K562 (cell line): Measurements from ENCODE around the gene GABRE. TPM values are rescaled to one million over a fixed set of nuclear protein-coding genes. Genes with fewer than 3 reads are reported as not detected.

Source experiments
- ATAC-seq: fragments of 200-7000 bp; cut with Tn5 transposase; 3 replicates; pipeline ENCODE4 v1.9.1; 2020; ENCODE audit warnings: moderate library complexity
- BruUV-seq: library from RNA; stranded (reverse); fragments of 400-500 nt; replicated peaks from 2 replicates; lab custom pipeline; 2021; lab: Mats Ljungman, UMichigan
- CTCF ChIA-PET: fragments of 300-600 bp; formaldehyde crosslinking; extraction: SDS; loops from one replicate; lab custom pipeline; 2021; ENCODE audit warnings: low intra/inter-chr PET ratio; lab: Yijun Ruan, JAX
- POLR2A ChIA-PET: fragments of 300-600, 350-650 bp; sonication (Branson Sonifier 250); formaldehyde crosslinking; extraction: SDS; loops from one replicate; lab custom pipeline; 2021; ENCODE audit warnings: antibody characterized with exemption, inconsistent platforms; lab: Yijun Ruan, JAX
- DNase-seq, 4 experiments: peaks; one replicate each; pipeline versions ENCODE4 v3.0.0 to v3.0.0-alpha.2; 2011 to 2018; ENCODE audit warnings: low spot score in 3 of 4, mixed read lengths in 3 of 4; ENCODE audit errors: extremely low read depth in 1 of 4
- FAIRE-seq: peaks from 2 replicates; lab custom pipeline; 2011; peaks lifted over from hg19 to GRCh38; lab: Jason Lieb, UNC
- H2AFZ ChIP-seq: 2 replicates; pipeline ENCODE4 v1.6.0; 2011; ENCODE audit warnings: low read depth, low read length, control low read depth, inconsistent platforms
- H3K27ac ChIP-seq: fragments of 200-600 bp; 3 replicates; pipeline ENCODE4 v1.8.0; 2011; ENCODE audit warnings: low read depth, mild to moderate bottlenecking, control low read depth, inconsistent platforms, low read length, moderate library complexity, mixed read lengths; ENCODE audit errors: extremely low read depth
- H3K27me3 ChIP-seq, 2 experiments: fragments of 300-600 bp in 1 of 2; 2 replicates in 1 of 2; 3 replicates in 1 of 2; pipeline versions ENCODE4 v1.6.0 to v1.8.0; 2011; ENCODE audit warnings: inconsistent platforms in 2 of 2, low read length in 2 of 2, mild to moderate bottlenecking in 1 of 2, mixed read lengths in 1 of 2, moderate library complexity in 1 of 2; ENCODE audit not compliant: control insufficient read depth in 2 of 2, insufficient read depth in 2 of 2
- H3K36me3 ChIP-seq: fragments of 300-600 bp; 3 replicates; pipeline ENCODE4 v1.8.0; 2011; ENCODE audit warnings: mild to moderate bottlenecking, low read length, inconsistent platforms; ENCODE audit not compliant: control insufficient read depth, insufficient read depth
- H3K4me1 ChIP-seq, 2 experiments: fragments of 200-600 bp in 1 of 2; replicated peaks in 1 of 2; 2 replicates in 1 of 2; 3 replicates in 1 of 2; pipeline versions ENCODE4 v1.5.1 to v1.8.0; 2011; ENCODE audit warnings: inconsistent platforms in 2 of 2, low read length in 2 of 2, mild to moderate bottlenecking in 1 of 2, mixed read lengths in 1 of 2, moderate library complexity in 1 of 2; ENCODE audit not compliant: control insufficient read depth in 2 of 2, insufficient read depth in 2 of 2
- H3K4me2 ChIP-seq: 2 replicates; pipeline ENCODE4 v1.6.1; 2011; ENCODE audit warnings: low read length, control low read depth, inconsistent platforms, mixed read lengths; ENCODE audit not compliant: insufficient read depth
- H3K4me3 ChIP-seq: fragments of 200-600 bp; sonication (generic), shearing (Covaris generic); 2 replicates; pipeline ENCODE4 v1.5.1; 2016; ENCODE audit warnings: control low read depth, inconsistent platforms
- H3K79me2 ChIP-seq: fragments of 200-600 bp; 3 replicates; pipeline ENCODE4 v1.8.0; 2011; ENCODE audit warnings: low read length, inconsistent platforms; ENCODE audit not compliant: control insufficient read depth, insufficient read depth
- H3K9ac ChIP-seq, 2 experiments: 2 replicates each; pipeline versions ENCODE4 v1.6.0 to v1.6.1; 2011; ENCODE audit warnings: low read depth in 2 of 2, low read length in 2 of 2, control low read depth in 1 of 2, inconsistent platforms in 1 of 2, mild to moderate bottlenecking in 1 of 2, mixed read lengths in 1 of 2; ENCODE audit not compliant: insufficient read depth in 1 of 2
- H3K9me1 ChIP-seq: one replicate; pipeline ENCODE4 v1.6.0; 2011; ENCODE audit warnings: inconsistent platforms, mild to moderate bottlenecking, low read length, moderate library complexity; ENCODE audit not compliant: control insufficient read depth, insufficient read depth
- H3K9me3 ChIP-seq: replicated peaks from 2 replicates; pipeline ENCODE4 v1.5.1; 2011; ENCODE audit warnings: low read depth, low read length, inconsistent platforms; ENCODE audit not compliant: control insufficient read depth, insufficient read depth
- H4K20me1 ChIP-seq: replicated peaks from 2 replicates; pipeline ENCODE4 v1.6.1; 2011; ENCODE audit warnings: low read length, inconsistent platforms, mixed read lengths; ENCODE audit not compliant: control insufficient read depth, insufficient read depth
- FOXP4 ChIP-seq: sonication (generic); formaldehyde crosslinking; IDR thresholded peaks from 2 replicates; pipeline ENCODE4 v1.8.0; 2022; ENCODE audit warnings: mild to moderate bottlenecking, missing genetic modification reagents, borderline replicate concordance
- HNRNPL ChIP-seq: fragments of 200-400 bp; formaldehyde crosslinking; IDR thresholded peaks from 2 replicates; pipeline ENCODE4 v1.6.1; 2017; ENCODE audit warnings: low read depth, mild to moderate bottlenecking, low read length
- IRF2 ChIP-seq: sonication (generic); formaldehyde crosslinking; IDR thresholded peaks from 2 replicates; pipeline ENCODE4 v1.8.1; 2022; ENCODE audit warnings: mild to moderate bottlenecking, missing genetic modification reagents
- NFE2 ChIP-seq: IDR thresholded peaks from 2 replicates; pipeline ENCODE4 v1.6.1; 2014; ENCODE audit warnings: antibody characterized with exemption, low read depth
- NFIC ChIP-seq: fragments of 450-650 bp; IDR thresholded peaks from 2 replicates; pipeline ENCODE4 v1.6.1; 2017; ENCODE audit warnings: mild to moderate bottlenecking, inconsistent platforms
- NFIX ChIP-seq: fragments of 250-450 bp; sonication (Bioruptor Pico); IDR thresholded peaks from 2 replicates; pipeline ENCODE4 v1.4.0; 2020; ENCODE audit warnings: low read depth, mild to moderate bottlenecking, moderate library complexity
- POLR2G ChIP-seq: fragments of 200-400 bp; formaldehyde crosslinking; IDR thresholded peaks from 2 replicates; pipeline ENCODE4 v1.6.1; 2017; ENCODE audit warnings: low read depth, mild to moderate bottlenecking, antibody characterized with exemption, low read length, moderate library complexity
- SIN3A ChIP-seq, 2 experiments: fragments of 150-350 bp in 1 of 2; IDR thresholded peaks; 2 replicates each; pipeline ENCODE4 v1.6.1; 2011 to 2016; ENCODE audit warnings: borderline replicate concordance in 2 of 2, low read depth in 2 of 2, low read length in 2 of 2, mild to moderate bottlenecking in 2 of 2, moderate library complexity in 2 of 2; ENCODE audit not compliant: control insufficient read depth in 1 of 2
- ZNF184 ChIP-seq: sonication (generic); formaldehyde crosslinking; IDR thresholded peaks from 2 replicates; pipeline ENCODE4 v1.5.0; 2020; ENCODE audit warnings: missing genetic modification reagents
- ZNF224 ChIP-seq: sonication (generic); formaldehyde crosslinking; IDR thresholded peaks from 2 replicates; pipeline ENCODE4 v1.8.0; 2022; ENCODE audit warnings: mild to moderate bottlenecking, missing genetic modification reagents
- ZNF239 ChIP-seq: fragments of 250-450 bp; sonication (Bioruptor Pico); IDR thresholded peaks from 2 replicates; pipeline ENCODE4 v1.4.0; 2020; ENCODE audit warnings: mild to moderate bottlenecking
- ZNF431 ChIP-seq: sonication (generic); formaldehyde crosslinking; IDR thresholded peaks from 2 replicates; pipeline ENCODE4 v1.8.0; 2022; ENCODE audit warnings: mild to moderate bottlenecking, missing genetic modification reagents
- ZNF589 ChIP-seq: fragments of 200-800 bp; sonication (Bioruptor generic); IDR thresholded peaks from 2 replicates; pipeline ENCODE4 v1.6.1; 2016; ENCODE audit warnings: low read depth, missing genetic modification characterization, missing compliant biosample characterization
- WGBS: fragments of 100-300 bp; shearing (Covaris generic); methylation state at CpG from one replicate; pipeline ENCODE4 v1.1.6; 2016; ENCODE audit warnings: low coverage, mixed read lengths; ENCODE audit not compliant: insufficient coverage; ENCODE audit errors: missing lambda C conversion rate; 5-methylcytosine and 5-hydroxymethylcytosine counted together
- in situ Hi-C: fragments of 300-500 bp; cut with MboI; formaldehyde crosslinking; loops from 4 replicates; pipeline ENCODE4 v1.15.0; 2018; ENCODE audit warnings: inconsistent platforms, mixed read lengths
- intact Hi-C: fragments of 100-400 bp; cut with micrococcal nuclease; formaldehyde crosslinking; loops from 2 replicates; pipeline ENCODE4 v1.14.2; 2022
- polyA plus RNA-seq, 8 experiments: library from polyadenylated mRNA; depleted of rRNA in 4 of 8; stranded (reverse) in 5 of 8; unstranded in 3 of 8; fragments of >200 nt; fragmentation: Nextera tagmentation in 2 of 8; fragmentation: Illumina TruSeq in 1 of 8; extraction: Ambion mirVana in 2 of 8; extraction: Trizol in 1 of 8; gene quantifications; 2 replicates each; pipeline versions ENCODE4 v1.2.1 to v1.2.3, GENCODE V29; 2011 to 2014; ENCODE audit warnings: inconsistent platforms in 1 of 8, missing spikeins in 1 of 8
- total RNA-seq, 7 experiments: library from RNA; depleted of rRNA in 6 of 7; stranded (reverse); fragments of >200 nt in 6 of 7; fragmentation: Illumina TruSeq in 2 of 7; extraction: Trizol in 2 of 7; gene quantifications; 2 replicates each; pipeline versions ENCODE4 v1.2.1 to v1.2.3, GENCODE V29; 2011 to 2021; ENCODE audit warnings: low replicate concordance in 1 of 7

Gene GABRE
- total and polyA plus RNA-seq, 9 of the 15 experiments (the other 6 are each of a cell fraction or from before 2014, with no cell fraction given): 23.1 to 456 (median 148) TPM

- Histone ChIP-seq H3K79me2 (peaks cover 55% of the 10 kb centered on the region), H2AFZ (peak overlapping the region; percentile 59; the same call in 1 of the 2 replicates), H3K9ac (peak overlapping the region in 1 of 2 experiments; percentile 20; a peak in 1 of 4 replicates), H3K4me1 (peaks cover 16 to 27% of the 10 kb centered on the region in 2 experiments; a peak in 4 of 5 replicates), H3K27ac (no peak overlapping the region; the same call in 2 of the 3 replicates), H3K4me3 (peak overlapping the region; percentile 93), H3K4me2 (peak overlapping the region; percentile 87), H3K9me3 (no peaks in the 10 kb centered on the region), H3K9me1 (peaks cover 2% of the 10 kb centered on the region), H4K20me1 (peaks cover 9% of the 10 kb centered on the region), H3K36me3 (peaks cover 7% of the 10 kb centered on the region; the same call in 2 of the 3 replicates), H3K27me3 (no peaks in the 10 kb centered on the region)
- in situ Hi-C loops: no loop called here
- no TSS peak for BruUV-seq
- DNase-seq: no peak
- CTCF ChIA-PET: no interaction called here
- no peak for ATAC-seq
- POLR2A ChIA-PET: interaction anchor here (0.6 to 1.2 kb wide), 7 partner anchors 9 to 68 kb away, joined by 3 to 5 read pairs (median 3); no protein-coding TSS in a partner anchor
- intact Hi-C loops: loop anchor here (5.0 to 10.0 kb wide), 4 partner anchors 60 to 200 kb away; no protein-coding TSS in a partner anchor
- no peak for FAIRE-seq
- WGBS: 6% methylated on average over 3 of the region's 5 CpGs
- TF ChIP-seq FOXP4 (no peak), HNRNPL (no peak), POLR2G (no peak), ZNF431 (no peak), IRF2 (CRISPR knock-in tag) (no peak), ZNF184 (CRISPR knock-in tag) (no peak), NFE2 (no peak), ZNF589 (no peak), NFIX (CRISPR knock-in tag) (no peak), ZNF224 (CRISPR knock-in tag) (no peak), ZNF239 (no peak), SIN3A (IDR thresholded peaks at IDR 0.05; ENCODE audit: borderline replicate concordance in 2 of 2, control insufficient read depth in 1 of 2, low read depth in 2 of 2, low read length in 2 of 2) (no peak), NFIC (no peak)
These were observed 2.5 kb upstream of the GABRE start for GRCh38 chrX:151977009-151977408.
